HG02973 (cell line): ENCODE measurements around the gene EXOC6B.

ENCODE experiments used
- ATAC-seq: cut with Tn5 transposase; IDR thresholded peaks from one replicate; pipeline ENCODE4 v1.9.1; 2021; ENCODE audit warnings: moderate library complexity; ENCODE audit not compliant: unreplicated experiment

EXOC6B gene

GRCh38 chr2:72825257-72826155 lies at the start of gene EXOC6B:
Gene EXOC6B, minus strand, starts transcription at chr2:72826033.
- peak; percentile 93 for ATAC-seq

- ATAC-seq: no peak
Measured at GRCh38 chr2:72871880-72872279, 46.0 kb upstream of the EXOC6B start.

- ATAC-seq: no peak
Measured at GRCh38 chr2:72871060-72871459, 45.2 kb upstream of the EXOC6B start.

GRCh38 chr2:72864500-72864899 lies 38.7 kb upstream of the EXOC6B start:
- peak; percentile 70 for ATAC-seq

- ATAC-seq: no peak
Measured at GRCh38 chr2:72863046-72863445, 37.2 kb upstream of the EXOC6B start.

GRCh38 chr2:72862239-72862988 lies 36.6 kb upstream of the EXOC6B start:
- ATAC-seq: peak; percentile 85

GRCh38 chr2:72859831-72860262 lies 34.0 kb upstream of the EXOC6B start:
- ATAC-seq: peak; percentile 46

- ATAC-seq: no peak
Measured at GRCh38 chr2:72851333-72851732, 25.5 kb upstream of the EXOC6B start.

GRCh38 chr2:72849138-72849462 lies 23.3 kb upstream of the EXOC6B start:
- ATAC-seq: no peak

- no peak for ATAC-seq
Measured at GRCh38 chr2:72848436-72849137, 22.8 kb upstream of the EXOC6B start.

GRCh38 chr2:72847534-72848315 lies 21.9 kb upstream of the EXOC6B start:
- ATAC-seq: no peak

- peak; percentile 80 for ATAC-seq
Measured at GRCh38 chr2:72846171-72847095, 20.6 kb upstream of the EXOC6B start.

GRCh38 chr2:72843301-72843700 lies 17.5 kb upstream of the EXOC6B start:
- ATAC-seq: no peak

- no peak for ATAC-seq
Measured at GRCh38 chr2:72841462-72842125, 15.8 kb upstream of the EXOC6B start.

GRCh38 chr2:72840066-72840465 lies 14.2 kb upstream of the EXOC6B start:
- no peak for ATAC-seq

GRCh38 chr2:72837171-72837570 lies 11.3 kb upstream of the EXOC6B start:
- no peak for ATAC-seq

- no peak for ATAC-seq
Measured at GRCh38 chr2:72835403-72835802, 9.6 kb upstream of the EXOC6B start.

GRCh38 chr2:72834596-72834995 lies 8.8 kb upstream of the EXOC6B start:
- ATAC-seq: no peak

GRCh38 chr2:72833084-72833714 lies 7.4 kb upstream of the EXOC6B start:
- ATAC-seq: no peak
